GM12892 (cell line): ENCODE data around the gene KAZN.
A peak's percentile ranks its signal among the peaks of the same experiment; 100 is the strongest.

Experiments used
- DNase-seq: peaks from one replicate; pipeline ENCODE4 v3.0.0; 2011; ENCODE audit not compliant: insufficient read length
- FAIRE-seq: peaks from 2 replicates; lab custom pipeline; 2011; peaks lifted over from hg19 to GRCh38; lab: Jason Lieb, UNC
- POLR2A ChIP-seq: IDR thresholded peaks from 2 replicates; pipeline ENCODE4 v1.6.1; 2011; ENCODE audit warnings: low read depth, low read length, control low read depth
- POLR2AphosphoS5 ChIP-seq: IDR thresholded peaks from 2 replicates; pipeline ENCODE4 v1.6.1; 2011; ENCODE audit warnings: low read depth, low read length, control low read depth
- TAF1 ChIP-seq: IDR thresholded peaks from 2 replicates; pipeline ENCODE4 v1.6.1; 2011; ENCODE audit warnings: low read depth, mild to moderate bottlenecking, control low read depth, low read length, borderline replicate concordance

Gene KAZN

DNA sequence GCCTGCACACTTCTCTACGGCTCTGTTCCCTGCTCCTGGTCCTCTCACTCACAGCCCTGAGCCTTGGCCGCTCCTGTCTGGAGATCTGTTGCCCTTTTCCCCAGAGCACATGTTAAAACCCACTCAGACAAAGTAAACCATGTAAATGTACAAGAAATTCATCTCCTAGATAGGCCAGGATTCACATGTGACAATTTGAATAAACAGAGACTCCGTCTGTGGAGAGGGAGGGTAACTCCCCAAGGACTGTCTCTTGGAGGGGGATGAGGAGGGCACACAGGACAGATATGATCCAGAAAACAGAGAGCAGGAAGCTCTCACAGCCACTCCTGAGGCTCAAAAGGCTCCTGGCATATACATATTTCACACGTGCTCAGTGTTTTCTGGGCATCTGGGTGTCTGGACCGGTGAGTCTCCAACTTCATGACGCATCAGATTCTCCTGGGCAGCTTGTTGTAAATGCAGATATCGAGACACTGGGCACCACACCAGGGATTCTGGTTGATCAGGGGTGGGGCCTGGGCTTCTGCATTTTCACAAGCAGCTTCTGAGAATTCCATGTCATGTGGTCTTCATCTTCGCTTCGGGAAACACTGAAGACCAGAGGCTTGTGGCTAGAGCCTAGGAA lies 6.4 kb upstream of the KAZN start:
- no peak for DNase-seq
- TF ChIP-seq POLR2A (no peak), TAF1 (no peak), POLR2AphosphoS5 (no peak)
- FAIRE-seq: no peak

DNA sequence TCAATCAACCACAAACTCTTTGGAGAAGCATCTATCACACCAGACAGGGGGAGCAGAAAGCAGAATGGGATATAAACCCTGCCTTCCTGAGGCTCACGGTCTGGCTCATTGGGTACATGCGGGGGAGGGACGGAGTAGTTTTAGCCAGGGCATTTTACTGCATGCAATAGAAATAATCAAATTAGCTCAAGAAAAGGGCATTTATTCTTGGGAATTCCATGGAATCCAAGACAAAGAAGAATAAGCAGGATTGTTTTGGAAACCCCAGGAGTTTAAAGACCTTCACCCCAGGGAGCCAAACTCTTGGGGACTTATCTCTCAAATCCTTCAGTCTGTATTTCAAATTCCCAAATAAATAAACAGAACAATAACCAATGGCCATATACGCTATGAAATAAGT lies 5.2 kb upstream of the KAZN start:
- TF ChIP-seq TAF1: no peak
- TF ChIP-seq POLR2A: no peak
- TF ChIP-seq POLR2AphosphoS5: no peak
- FAIRE-seq (no peak), DNase-seq (no peak)

DNA sequence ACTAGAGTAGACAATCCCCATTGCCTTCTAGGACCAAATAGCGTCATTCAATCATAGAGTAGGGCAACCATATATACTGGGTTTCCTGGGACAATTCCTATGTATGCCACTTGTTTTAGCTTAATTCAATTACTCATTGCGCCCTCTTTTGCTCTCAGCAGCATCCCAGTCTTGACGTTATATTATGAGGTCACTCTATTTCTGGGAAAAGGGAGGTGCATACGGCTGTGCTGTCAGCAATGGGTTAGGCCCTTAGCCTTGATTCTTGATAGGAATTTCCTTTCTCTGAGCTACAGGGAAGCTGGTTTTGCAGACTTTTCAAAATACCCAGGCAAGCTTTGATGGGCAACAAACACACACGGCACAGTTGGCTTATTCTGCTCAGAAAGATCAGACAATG lies 4.4 kb upstream of the KAZN start:
- TF ChIP-seq TAF1 (no peak), POLR2AphosphoS5 (no peak), POLR2A (no peak)
- DNase-seq (no peak), FAIRE-seq (no peak)

DNA sequence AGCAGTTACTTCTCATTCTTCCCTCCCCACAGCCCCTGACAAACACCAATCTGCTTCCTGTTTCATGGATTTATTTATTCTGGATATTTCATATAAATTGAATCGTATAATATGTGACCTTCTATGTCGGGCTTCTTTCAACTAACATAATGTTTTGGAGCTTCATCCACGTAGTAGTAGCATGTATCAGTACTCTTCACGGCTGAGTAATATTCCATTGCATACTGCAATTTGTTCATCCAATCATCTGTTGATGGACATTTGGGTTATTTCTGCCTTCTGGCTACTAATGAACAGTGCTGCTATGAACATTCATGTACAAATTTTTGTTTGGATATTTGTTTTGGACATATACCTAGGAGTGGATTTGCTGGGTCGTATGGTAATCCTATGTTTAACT lies 1.9 kb upstream of the KAZN start:
- FAIRE-seq: no peak
- TF ChIP-seq POLR2AphosphoS5 (no peak), TAF1 (no peak), POLR2A (no peak)

DNA sequence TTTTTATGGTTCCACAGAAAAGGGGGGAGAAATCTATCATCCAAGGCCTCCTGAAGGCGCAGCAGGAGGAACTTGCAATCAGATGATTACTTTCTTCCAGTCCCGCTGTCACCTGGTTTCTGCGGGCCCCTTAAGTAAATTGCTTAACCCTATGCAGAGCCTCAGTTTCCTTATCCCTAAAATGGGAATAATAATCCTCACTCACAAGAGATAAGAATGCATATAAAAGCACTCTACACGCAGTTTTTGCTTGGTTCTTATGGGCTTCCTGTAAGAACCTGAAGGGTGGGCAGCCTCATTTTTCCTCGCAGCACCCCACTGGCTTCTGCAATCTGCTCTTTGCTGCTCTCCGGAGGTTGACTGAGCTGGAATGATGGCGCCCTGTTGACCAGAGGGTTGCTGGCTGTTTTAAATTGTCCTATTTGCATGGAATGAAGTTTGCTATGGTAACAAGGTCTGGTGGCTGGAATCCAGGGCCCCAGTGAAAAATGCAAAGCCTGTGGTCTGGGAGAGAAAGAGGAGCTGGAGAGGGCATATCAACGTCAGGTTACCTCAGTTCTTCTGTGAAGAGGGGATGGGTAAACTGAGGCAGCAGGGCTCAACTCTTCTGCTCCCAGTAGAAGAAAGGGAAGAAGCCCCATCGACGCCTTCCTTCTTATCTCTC lies 1.0 kb upstream of the KAZN start:
- DNase-seq: no peak
- FAIRE-seq: no peak

More for the DNA sequence above, 1.9 kb upstream of the KAZN start:
- DNase-seq: no peak

DNA sequence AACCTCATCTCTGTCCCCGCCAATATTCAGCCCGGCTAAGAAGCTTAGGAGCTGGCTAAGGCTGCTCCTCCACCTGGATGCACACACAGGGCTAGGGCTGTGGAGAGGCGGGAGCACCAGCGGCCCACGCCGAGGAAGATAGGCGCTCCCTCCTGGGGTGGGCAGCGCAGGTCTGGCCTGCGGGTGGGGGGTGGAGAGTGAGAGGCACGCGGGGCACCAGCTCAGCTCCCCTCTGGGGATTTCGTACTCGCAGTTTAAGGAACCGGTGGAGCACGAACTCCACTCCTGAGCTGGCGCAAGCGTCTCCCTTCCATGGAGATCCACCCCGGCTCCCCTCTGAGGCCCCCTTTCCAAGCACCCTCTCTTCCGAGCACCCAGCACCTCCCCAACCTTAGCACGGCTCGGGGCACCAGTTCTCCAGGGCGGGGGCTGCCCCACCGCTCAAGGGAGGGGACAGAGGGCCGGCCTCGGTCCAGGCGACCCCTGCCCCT lies 433 bp upstream of the KAZN start:
- DNase-seq: no peak
- TF ChIP-seq TAF1: no peak
- TF ChIP-seq POLR2A: no peak
- TF ChIP-seq POLR2AphosphoS5: no peak
- peak; percentile 40 for FAIRE-seq

More for the DNA sequence above, 1.0 kb upstream of the KAZN start:
- no peak for TF ChIP-seq TAF1
- no peak for TF ChIP-seq POLR2AphosphoS5
- no peak for TF ChIP-seq POLR2A

DNA sequence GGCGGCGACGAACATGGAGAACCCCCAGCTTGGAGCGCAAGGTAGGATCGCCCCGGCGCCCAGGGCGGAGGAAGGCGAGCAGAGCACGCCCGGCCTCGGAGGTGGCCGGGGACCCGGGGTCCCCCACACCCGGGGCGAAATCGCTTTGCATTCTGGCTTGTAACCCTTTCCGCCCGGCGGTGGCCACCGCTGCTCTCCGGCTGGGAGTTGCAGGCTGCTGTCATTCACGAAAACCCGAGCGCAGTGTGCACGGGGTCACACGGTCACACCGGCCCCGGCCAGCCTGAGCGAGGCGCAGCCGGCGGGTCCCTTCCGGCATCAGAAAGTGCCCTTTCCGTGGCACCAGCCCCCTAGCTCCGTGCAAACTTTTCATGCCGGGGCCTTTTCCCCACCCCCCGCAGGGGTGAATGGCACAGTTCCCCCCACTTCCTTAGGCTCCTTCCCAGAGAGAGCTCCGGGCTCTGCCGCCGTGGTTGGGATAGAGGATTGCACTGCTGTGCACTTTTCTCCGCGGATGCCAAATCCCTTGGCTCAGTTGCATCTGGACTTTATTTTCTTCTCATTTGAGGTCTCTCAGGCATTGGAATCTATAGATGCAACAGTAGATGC lies 802 bp downstream of the KAZN start:
- TF ChIP-seq POLR2AphosphoS5 (no peak), POLR2A (no peak), TAF1 (no peak)
- DNase-seq: peak; percentile 22
- peak; percentile 70 for FAIRE-seq

DNA sequence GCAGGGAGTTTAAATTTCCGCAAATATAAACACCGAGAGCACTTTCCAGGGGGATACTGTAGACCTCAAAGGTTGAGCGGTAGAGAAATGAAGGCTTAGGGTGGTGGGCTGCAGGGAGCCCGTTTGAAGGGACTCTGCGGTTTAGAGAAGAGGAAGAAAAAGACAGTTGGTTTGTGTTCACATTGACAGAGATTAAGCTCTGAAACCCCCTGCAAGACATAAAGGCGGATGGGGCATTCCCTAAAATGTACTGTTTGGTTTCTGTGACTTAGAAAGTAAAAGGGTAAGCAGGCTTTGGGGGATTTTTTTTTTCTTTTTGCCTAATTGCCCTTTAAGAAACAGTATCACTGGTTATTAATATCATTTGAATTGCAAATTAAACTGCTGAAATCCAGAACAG lies 1.3 kb downstream of the KAZN start:
- FAIRE-seq (peak; percentile 51), DNase-seq (no peak)
- no peak for TF ChIP-seq TAF1
- no peak for TF ChIP-seq POLR2A
- no peak for TF ChIP-seq POLR2AphosphoS5

DNA sequence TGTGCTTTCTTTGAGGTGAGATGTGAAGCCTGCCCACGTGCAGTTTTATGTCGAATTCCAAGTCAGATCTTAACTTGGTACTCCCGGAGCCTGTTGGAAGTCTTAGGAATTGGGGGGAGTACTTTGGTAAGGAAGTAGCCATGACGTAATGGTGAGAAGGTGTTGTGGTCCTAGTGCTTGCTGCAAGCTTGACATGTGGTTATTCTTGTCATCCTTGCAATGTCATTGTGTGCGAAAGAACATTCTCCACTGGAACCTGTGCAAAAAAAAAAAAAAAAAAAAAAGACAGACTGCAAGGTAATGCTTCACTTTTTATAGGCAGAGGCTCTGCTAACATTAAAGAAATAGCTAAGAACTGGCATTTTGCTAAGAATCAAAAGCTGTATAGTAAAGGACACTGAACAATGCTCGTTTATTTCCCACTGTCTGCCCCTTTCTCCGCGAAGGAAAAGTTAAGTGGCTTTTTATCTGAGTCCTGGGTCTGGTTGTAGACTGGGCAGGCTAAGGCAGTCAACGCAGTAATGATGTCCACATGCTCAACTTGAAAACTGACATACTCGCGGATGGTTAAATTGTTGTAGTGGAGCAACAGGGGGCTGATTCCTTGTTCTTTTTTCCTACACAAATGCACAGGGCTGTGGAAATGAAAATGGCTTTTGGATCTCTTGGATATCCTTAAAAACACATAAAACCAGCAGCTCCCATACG lies 2.1 kb downstream of the KAZN start:
- no peak for TF ChIP-seq POLR2A
- no peak for TF ChIP-seq POLR2AphosphoS5
- DNase-seq (no peak), FAIRE-seq (peak; percentile 14)

DNA sequence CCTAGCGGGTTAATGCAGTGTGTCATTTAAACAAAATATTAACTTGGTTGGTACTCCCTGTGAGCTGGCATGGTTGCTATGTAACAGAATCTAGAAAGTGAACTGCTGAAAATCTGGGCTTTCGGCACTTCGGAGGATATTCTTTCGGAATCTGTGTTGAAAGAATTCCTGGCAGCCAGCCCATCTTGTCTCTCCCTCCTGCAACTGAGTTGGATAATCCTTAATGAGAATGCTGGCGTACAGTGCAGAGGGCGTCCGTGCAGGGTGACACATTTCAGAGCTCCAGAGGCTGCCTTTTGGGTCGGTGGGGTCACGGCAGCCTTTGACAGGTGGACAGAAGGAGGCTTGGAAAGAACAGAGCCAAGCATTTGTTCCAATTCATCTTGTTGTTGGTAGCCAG lies 3.7 kb downstream of the KAZN start:
- no peak for FAIRE-seq
- TF ChIP-seq TAF1: no peak
- TF ChIP-seq POLR2AphosphoS5: no peak
- TF ChIP-seq POLR2A: no peak
- DNase-seq: no peak

DNA sequence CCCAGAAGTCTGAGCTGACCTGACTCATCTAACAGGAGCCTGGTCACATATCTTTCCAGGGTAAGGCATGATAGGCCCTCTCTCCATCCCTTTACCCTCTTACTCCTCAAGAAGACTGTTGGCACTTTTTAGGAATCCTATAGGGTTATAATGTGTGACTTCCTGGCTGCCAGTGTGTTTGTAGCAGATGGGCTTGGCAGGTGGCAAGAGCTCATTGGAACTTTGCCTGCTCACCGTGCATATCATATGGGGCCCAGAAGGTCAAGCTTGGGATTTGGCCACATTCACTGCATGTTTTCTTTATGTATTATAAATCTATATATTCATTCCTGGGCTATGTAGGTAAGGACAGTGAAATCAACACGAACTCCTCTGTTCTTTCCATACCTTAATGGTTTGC lies 5.2 kb downstream of the KAZN start:
- FAIRE-seq: no peak
- DNase-seq: no peak

More for the DNA sequence above, 5.2 kb downstream of the KAZN start:
- no peak for TF ChIP-seq POLR2AphosphoS5
- no peak for TF ChIP-seq TAF1
- no peak for TF ChIP-seq POLR2A
